ENCODE measurements around the gene CNKSR3. TPM values are rescaled to one million over a fixed set of nuclear protein-coding genes. Genes with fewer than 3 reads are reported as not detected.

CNKSR3 gene
- total RNA-seq, 1 experiment from 2014 or later: 5.6 TPM

- Histone ChIP-seq H3K4ac (ENCODE audit: low read depth, low read length) (no peak overlapping the region), H2AFZ (ENCODE audit: low read length) (no peak overlapping the region), H2BK5ac (ENCODE audit: insufficient read length, low read length) (no peak overlapping the region), H2AK5ac (ENCODE audit: insufficient read length, low read length) (no peak overlapping the region), H2BK12ac (ENCODE audit: insufficient read length, low read depth, low read length) (no peak overlapping the region), H2BK15ac (ENCODE audit: low read depth, low read length) (no peak overlapping the region), H4K5ac (ENCODE audit: insufficient read length, low read depth, low read length) (no peak overlapping the region), H3K18ac (ENCODE audit: insufficient read length, low read depth, low read length) (no peak overlapping the region), H3K79me1 (ENCODE audit: insufficient read depth, low read depth, low read length, poor library complexity, severe bottlenecking) (no peaks in the 10 kb centered on the region), H3K9ac (ENCODE audit: extremely low read depth, insufficient read length, low read length) (no peak overlapping the region), H3K79me2 (ENCODE audit: insufficient read depth, low read length) (no peaks in the 10 kb centered on the region), H3K23me2 (ENCODE audit: insufficient read length, low read depth, low read length, poor library complexity, severe bottlenecking) (no peaks in the 10 kb centered on the region), H2BK120ac (ENCODE audit: low read depth, low read length, poor library complexity, severe bottlenecking) (no peak overlapping the region), H3K27me3 (ENCODE audit: insufficient read depth, low read length) (no peaks in the 10 kb centered on the region), H3T11ph (ENCODE audit: low read length) (no peak overlapping the region), H2BK20ac (ENCODE audit: low read depth, low read length, poor library complexity, severe bottlenecking) (no peak overlapping the region), H3K27ac (ENCODE audit: insufficient read length, low read depth, low read length) (no peak overlapping the region), H3K4me2 (ENCODE audit: insufficient read depth, insufficient read length, low read length) (no peak overlapping the region), H3K14ac (ENCODE audit: insufficient read depth, low read length) (no peak overlapping the region), H3K23ac (ENCODE audit: insufficient read length, low read depth, low read length) (no peak overlapping the region), H3K9me3 (ENCODE audit: control insufficient read depth, low read depth, low read length) (no peaks in the 10 kb centered on the region), H4K91ac (ENCODE audit: insufficient read length, low read depth, low read length) (no peak overlapping the region), H4K8ac (replicated peaks; ENCODE audit: insufficient read length, low read depth, low read length) (no peak overlapping the region), H3K56ac (ENCODE audit: insufficient read length, low read depth, low read length) (no peak overlapping the region), H4K20me1 (ENCODE audit: control insufficient read depth, insufficient read depth, insufficient read length) (no peaks in the 10 kb centered on the region), H3K4me1 (ENCODE audit: insufficient read depth, low read length) (no peaks in the 10 kb centered on the region; the same call in 1 of the 2 replicates)
- no peaks in the 10 kb centered on the region for H3K9me3 Mint-ChIP-seq
- H3K27ac Mint-ChIP-seq: no peak overlapping the region
- H3K27me3 Mint-ChIP-seq (ENCODE audit: low read depth): no peaks in the 10 kb centered on the region
- H3K4me1 Mint-ChIP-seq: no peaks in the 10 kb centered on the region
- WGBS (ENCODE audit: extremely low coverage, insufficient read length, low lambda C conversion rate): no CpG with 5 or more reads among the region's 5 CpGs
- H3K36me3 Mint-ChIP-seq (ENCODE audit: insufficient read depth in 1 of 3, low read depth in 3 of 3): no peaks in the 10 kb centered on the region
- no peak for DNase-seq
- H3K4me3 Mint-ChIP-seq: no peak overlapping the region
- TF ChIP-seq CTCF (conservative IDR thresholded peaks at IDR 0.05): no peak
Measured at GRCh38 chr6:154489822-154490221, 20.7 kb downstream of the CNKSR3 start.

All from H9 (cell line).